Aorta (tissue), 5 donors: ENCODE data around the gene LAMA1. TPM values are rescaled to one million over a fixed set of nuclear protein-coding genes. Genes with fewer than 3 reads are reported as not detected.

Experiments
- ATAC-seq: fragments of 200-7000 bp; cut with Tn5 transposase; one replicate; pipeline ENCODE4 v1.9.1; 2022; ENCODE audit warnings: moderate library complexity; ENCODE audit not compliant: low FRiP score
- DNase-seq, 2 donors: peaks; one replicate each; pipeline ENCODE4 v3.0.0-alpha.2; 2020
- H3K27ac ChIP-seq, 2 donors: one replicate each; pipeline ENCODE4 v1.5.1; 2013; ENCODE audit warnings: low read length in 2 of 2, mild to moderate bottlenecking in 2 of 2, moderate library complexity in 2 of 2, control low read depth in 1 of 2, inconsistent platforms in 1 of 2, low read depth in 1 of 2
- H3K27me3 ChIP-seq, 2 donors: one replicate each; pipeline ENCODE4 v1.6.1; 2013; ENCODE audit warnings: control low read depth in 1 of 2, low read length in 1 of 2, mild to moderate bottlenecking in 1 of 2, moderate library complexity in 1 of 2; ENCODE audit not compliant: insufficient read depth in 2 of 2, control insufficient read depth in 1 of 2
- H3K36me3 ChIP-seq, 2 donors: one replicate each; pipeline ENCODE4 v1.6.1; 2013; ENCODE audit warnings: control low read depth in 1 of 2, low read length in 1 of 2, mild to moderate bottlenecking in 1 of 2; ENCODE audit not compliant: insufficient read depth in 2 of 2, control insufficient read depth in 1 of 2
- H3K4me1 ChIP-seq, 2 donors: one replicate each; pipeline ENCODE4 v1.6.1; 2013; ENCODE audit warnings: low read length in 2 of 2, control low read depth in 1 of 2, mild to moderate bottlenecking in 1 of 2, moderate library complexity in 1 of 2; ENCODE audit not compliant: insufficient read depth in 2 of 2, control insufficient read depth in 1 of 2
- H3K4me3 ChIP-seq, 2 donors: one replicate each; pipeline ENCODE4 v1.5.1; 2013; ENCODE audit warnings: low read length in 2 of 2, control low read depth in 1 of 2, mild to moderate bottlenecking in 1 of 2
- H3K9me3 ChIP-seq: one replicate; pipeline ENCODE4 v1.6.1; 2013; ENCODE audit warnings: mild to moderate bottlenecking, low read length; ENCODE audit not compliant: control insufficient read depth
- WGBS, 2 donors: extraction: QIAGEN DNeasy Blood & Tissue Kit; methylation state at CpG; one replicate each; pipeline ENCODE4 v1.1.7; 2013; 5-methylcytosine and 5-hydroxymethylcytosine counted together
- intact Hi-C, 2 donors: fragments of 100-400 bp; cut with DNase I; formaldehyde crosslinking; loops; one replicate each; pipeline versions ENCODE4 v1.14.2 to v1.15.0; 2022
- long read RNA-seq, 2 donors: library from polyadenylated mRNA; unstranded; transcript quantifications; one replicate each; pipeline ENCODE4 v2.0.0, GENCODE V29; 2020 to 2021
- polyA plus RNA-seq, 2 donors: library from polyadenylated mRNA; stranded (reverse); fragments of 200-250 nt; gene quantifications; one replicate each; pipeline ENCODE4 v1.2.3, GENCODE V29; 2013
- total RNA-seq, 2 donors: library from RNA; stranded (reverse); fragmentation: NEBNext Ultra II Directional; extraction: Animal tissue kit (Norgen Biotek cat#: 25700); gene quantifications; one replicate each; pipeline ENCODE4 v1.2.1, GENCODE V29; 2021
- donor health status: healthy with polysubstance abuse.
- donor health status: Bipolar disorder and iron deficiency.
- donor health status: DM: no; HTN: no; CAD: no.
- donor health status: DM: no; HTN: no; CAD: no.
- donor health status: DM: yes; HTN: yes; CAD: no.

The LAMA1 gene
- total RNA-seq (1 to 10 TPM in 1 of 2 donors, under 1 TPM in 1; 0.78 to 3.1 TPM), polyA plus RNA-seq (under 1 TPM in 1 of 2 donors, not detected in 1; 0.41 TPM)
- long read RNA-seq, donor 1, partial matches to known transcripts: 0 of 1 reads
- long read RNA-seq, donor 1, other reads (novel, unspliced or antisense): 1 of 1 reads
- long read RNA-seq, donor 2, partial matches to known transcripts: 0 of 2 reads
- long read RNA-seq, donor 2, other reads (novel, unspliced or antisense): 2 of 2 reads

GRCh38 chr18:7117390-7118355, at the start of gene LAMA1:
Gene LAMA1, minus strand, starts transcription at chr18:7117797. Its CDS starts 77 bp downstream, at chr18:7117720.
- no peaks in the 10 kb centered on the region for H3K9me3 ChIP-seq
- peak; percentile 19 for ATAC-seq
- intact Hi-C loops: loop anchor here in 1 of 2 donors (5.0 kb wide), 1 partner anchor 80 kb away; no protein-coding TSS in a partner anchor
- no peak within 1 kb of the TSS for H3K27ac ChIP-seq
- no peaks in the 10 kb centered on the region for H3K27me3 ChIP-seq
- DNase-seq: peak in 1 of 2 donors; percentile 78
- 2% methylated on average over 51 to 95 of the region's 95 CpGs for WGBS, 2 donors
- H3K4me1 ChIP-seq: no peaks in the 10 kb centered on the region
- no peaks in the 10 kb centered on the region for H3K36me3 ChIP-seq
- H3K4me3 ChIP-seq: peak within 1 kb of the TSS; percentile 30

DNA sequence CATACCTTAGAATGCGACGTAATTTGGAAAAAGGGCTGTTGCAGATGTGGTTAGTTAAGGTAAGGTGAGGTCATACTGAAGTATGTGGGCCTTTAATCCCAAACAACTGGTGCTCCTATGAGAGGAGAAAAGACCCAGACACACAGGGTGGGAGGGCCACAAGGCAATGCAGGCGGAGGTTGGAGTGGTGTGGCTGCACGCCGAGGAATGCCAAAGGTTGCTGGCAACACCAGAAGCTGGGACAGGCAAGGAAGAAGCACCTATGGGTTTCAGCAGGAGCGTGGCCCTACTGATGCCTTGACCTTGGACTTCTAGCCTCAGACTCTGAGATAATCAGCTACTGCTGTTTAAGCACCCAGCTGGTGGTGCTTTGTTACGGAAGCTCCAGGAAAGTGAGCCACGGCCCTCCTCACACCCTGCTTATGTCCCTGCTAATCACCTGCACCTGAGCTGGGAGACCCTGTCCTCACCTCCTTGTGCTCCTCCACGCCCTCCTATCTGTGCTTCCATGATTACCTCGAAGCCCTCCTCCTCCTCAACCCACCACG, 48.3 kb upstream of the LAMA1 start:
- Histone ChIP-seq H3K4me1 (no peaks in the 10 kb centered on the region), H3K27ac (no peak overlapping the region), H3K36me3 (no peaks in the 10 kb centered on the region), H3K4me3 (no peak overlapping the region), H3K27me3 (no peaks in the 10 kb centered on the region), H3K9me3 (no peaks in the 10 kb centered on the region)
- intact Hi-C loops: no loop called here
- 84 to 85% methylated on average over 11 of the region's 11 CpGs for WGBS, 2 donors
- DNase-seq (no peak), ATAC-seq (peak; percentile 23)

- Histone ChIP-seq H3K27me3 (no peaks in the 10 kb centered on the region), H3K4me3 (no peak overlapping the region), H3K4me1 (no peaks in the 10 kb centered on the region), H3K9me3 (no peaks in the 10 kb centered on the region), H3K36me3 (no peaks in the 10 kb centered on the region), H3K27ac (no peak overlapping the region)
- intact Hi-C loops: no loop called here
- ATAC-seq (no peak), DNase-seq (no peak)
- WGBS, 2 donors: 51 to 52% methylated on average over 8 of the region's 8 CpGs
Measured at GRCh38 chr18:7164323-7165004, 46.9 kb upstream of the LAMA1 start.

- ATAC-seq (no peak), DNase-seq (no peak)
- Histone ChIP-seq H3K9me3 (no peaks in the 10 kb centered on the region), H3K27me3 (no peaks in the 10 kb centered on the region), H3K27ac (no peak overlapping the region), H3K4me3 (no peak overlapping the region), H3K4me1 (no peaks in the 10 kb centered on the region), H3K36me3 (no peaks in the 10 kb centered on the region)
- WGBS, 2 donors: 80 to 84% methylated on average over 10 of the region's 10 CpGs
- intact Hi-C loops: no loop called here
Measured at GRCh38 chr18:7158216-7158615, 40.6 kb upstream of the LAMA1 start.

- no peaks in the 10 kb centered on the region for H3K27me3 ChIP-seq
- H3K27ac ChIP-seq: no peak overlapping the region
- H3K4me1 ChIP-seq: no peaks in the 10 kb centered on the region
- H3K36me3 ChIP-seq: no peaks in the 10 kb centered on the region
- no peaks in the 10 kb centered on the region for H3K9me3 ChIP-seq
- 45 to 51% methylated on average over 3 of the region's 3 CpGs for WGBS, 2 donors
- DNase-seq: no peak
- no peak overlapping the region for H3K4me3 ChIP-seq
- ATAC-seq: no peak
- intact Hi-C loops: no loop called here
Measured at GRCh38 chr18:7157760-7158159, 40.2 kb upstream of the LAMA1 start.

GRCh38 chr18:7155887-7156286, 38.3 kb upstream of the LAMA1 start:
- Histone ChIP-seq H3K36me3 (no peaks in the 10 kb centered on the region), H3K9me3 (peaks cover 1% of the 10 kb centered on the region), H3K27ac (no peak overlapping the region), H3K27me3 (no peaks in the 10 kb centered on the region), H3K4me1 (no peaks in the 10 kb centered on the region), H3K4me3 (no peak overlapping the region)
- intact Hi-C loops: no loop called here
- ATAC-seq (no peak), DNase-seq (no peak)
- 85 to 87% methylated on average over 8 of the region's 8 CpGs for WGBS, 2 donors

DNA sequence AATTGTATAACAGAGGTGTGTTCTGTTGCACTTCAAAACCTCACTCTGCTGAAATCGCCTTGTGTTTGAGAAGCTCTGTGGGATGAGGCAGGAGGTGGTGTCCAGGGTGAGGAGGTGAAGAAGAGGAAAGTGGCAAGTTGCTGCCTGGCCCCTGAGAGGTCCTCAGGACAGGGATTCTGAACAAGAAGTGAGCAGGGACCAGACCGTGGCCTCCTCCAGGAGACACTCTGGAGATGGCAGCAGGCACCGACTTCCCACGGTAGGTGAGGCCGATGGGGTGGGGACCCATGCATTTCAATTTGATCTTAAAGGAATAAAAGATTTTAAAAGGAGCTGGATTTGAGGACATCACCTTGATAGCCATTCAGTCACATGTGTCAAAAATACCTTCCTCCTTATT, 37.5 kb upstream of the LAMA1 start:
- H3K27ac ChIP-seq: no peak overlapping the region
- 91% methylated on average over 5 of the region's 5 CpGs for WGBS, 2 donors
- peaks cover 1% of the 10 kb centered on the region for H3K9me3 ChIP-seq
- H3K27me3 ChIP-seq: no peaks in the 10 kb centered on the region
- H3K36me3 ChIP-seq: no peaks in the 10 kb centered on the region
- no peak overlapping the region for H3K4me3 ChIP-seq
- no peaks in the 10 kb centered on the region for H3K4me1 ChIP-seq
- DNase-seq (no peak), ATAC-seq (no peak)
- intact Hi-C loops: no loop called here

DNA sequence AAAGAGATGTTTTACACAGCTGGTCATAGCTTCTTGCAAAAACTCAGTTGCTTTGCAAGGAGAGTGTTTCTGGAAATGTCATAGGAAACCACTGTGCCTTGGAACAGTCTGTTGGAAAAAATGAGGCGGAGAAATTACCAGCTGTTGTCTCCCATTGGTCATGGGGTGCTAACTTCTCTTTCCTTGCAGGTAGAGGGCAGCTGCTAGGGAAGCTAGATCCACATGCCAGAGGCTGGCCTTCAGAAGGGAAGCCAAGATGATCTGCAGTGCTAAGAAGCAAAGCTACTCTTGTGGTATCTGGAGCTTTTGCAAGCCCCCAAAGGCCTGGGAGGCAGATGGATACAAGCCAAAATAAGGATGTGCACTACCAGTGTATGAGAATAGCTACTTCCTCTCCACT, 34.8 kb upstream of the LAMA1 start:
- Histone ChIP-seq H3K36me3 (no peaks in the 10 kb centered on the region), H3K9me3 (peaks cover 1% of the 10 kb centered on the region), H3K4me1 (no peaks in the 10 kb centered on the region), H3K27ac (no peak overlapping the region), H3K27me3 (no peaks in the 10 kb centered on the region), H3K4me3 (no peak overlapping the region)
- intact Hi-C loops: no loop called here
- DNase-seq (no peak), ATAC-seq (no peak)
- WGBS, 2 donors: 77 to 90% methylated on average over 1 of the region's 1 CpG
